Activated CD4-positive, alpha-beta T cell treated with anti-CD3 and anti-CD28 coated beads, Interleukin-10, Interleukin-2, amounts not matched to agents 100 ng/mL and 50 ng/mL, durations not matched to agents 16 hours and 8 hours (primary cell): ENCODE data around the gene C17orf50.

Experiments used
- DNase-seq: peaks from one replicate; pipeline ENCODE4 v3.0.0-alpha.2; 2020

Gene C17orf50

GRCh38 chr17:35760587-35760986, at the start of gene C17orf50:
C17orf50 (plus strand) TSS chr17:35760887; CDS start chr17:35760942, 55 bp downstream.
- DNase-seq: no peak

- no peak for DNase-seq
Observed at GRCh38 chr17:35710950-35711349, 49.7 kb upstream of the C17orf50 start.

- no peak for DNase-seq
Observed at GRCh38 chr17:35713069-35713728, 47.5 kb upstream of the C17orf50 start.

- no peak for DNase-seq
Observed at GRCh38 chr17:35714988-35715387, 45.7 kb upstream of the C17orf50 start.

GRCh38 chr17:35715416-35715815, 45.3 kb upstream of the C17orf50 start:
- no peak for DNase-seq

- no peak for DNase-seq
Observed at GRCh38 chr17:35716173-35716572, 44.5 kb upstream of the C17orf50 start.

- no peak for DNase-seq
Observed at GRCh38 chr17:35716897-35717465, 43.7 kb upstream of the C17orf50 start.

- DNase-seq: no peak
Observed at GRCh38 chr17:35717475-35717874, 43.2 kb upstream of the C17orf50 start.

- no peak for DNase-seq
Observed at GRCh38 chr17:35723735-35724134, 37.0 kb upstream of the C17orf50 start.

GRCh38 chr17:35725058-35725457, 35.6 kb upstream of the C17orf50 start:
- no peak for DNase-seq

GRCh38 chr17:35725802-35726126, 34.9 kb upstream of the C17orf50 start:
- no peak for DNase-seq

GRCh38 chr17:35726127-35726952, 34.3 kb upstream of the C17orf50 start:
- DNase-seq: no peak

GRCh38 chr17:35726953-35727460, 33.7 kb upstream of the C17orf50 start:
- no peak for DNase-seq

GRCh38 chr17:35727635-35728034, 33.1 kb upstream of the C17orf50 start:
- no peak for DNase-seq

- no peak for DNase-seq
Observed at GRCh38 chr17:35728551-35728950, 32.1 kb upstream of the C17orf50 start.

GRCh38 chr17:35729405-35729833, 31.3 kb upstream of the C17orf50 start:
- DNase-seq: no peak

GRCh38 chr17:35730400-35731005, 30.2 kb upstream of the C17orf50 start:
- no peak for DNase-seq

- DNase-seq: no peak
Observed at GRCh38 chr17:35731239-35731916, 29.3 kb upstream of the C17orf50 start, which contains the start of gene RASL10B. RASL10B (plus strand) TSS chr17:35731639; CDS start chr17:35735185, 3,546 bp downstream.

GRCh38 chr17:35731917-35732805, 28.5 kb upstream of the C17orf50 start:
- no peak for DNase-seq

- DNase-seq: no peak
Observed at GRCh38 chr17:35732806-35733136, 27.9 kb upstream of the C17orf50 start.

- no peak for DNase-seq
Observed at GRCh38 chr17:35733366-35733765, 27.3 kb upstream of the C17orf50 start.

GRCh38 chr17:35734396-35734795, 26.3 kb upstream of the C17orf50 start:
- no peak for DNase-seq
